AG10803 (cell line): Measurements from ENCODE around the gene CYP11A1.
A peak's percentile ranks its signal among the peaks of the same experiment; 100 is the strongest.

ENCODE experiments used
- DNase-seq: peaks from one replicate; pipeline ENCODE4 v3.0.0; 2010; ENCODE audit warnings: low read depth
- H3K4me3 ChIP-seq: 2 replicates; pipeline ENCODE4 v1.5.1; 2011; ENCODE audit warnings: mild to moderate bottlenecking, low read length, control low read depth
- CTCF ChIP-seq: conservative IDR thresholded peaks from 2 replicates; pipeline ENCODE4 v1.5.1; 2011; ENCODE audit warnings: mild to moderate bottlenecking, low read length, control low read depth, inconsistent platforms

Gene CYP11A1

GRCh38 chr15:74367296-74367854 is at the start of gene CYP11A1:
Gene CYP11A1 (minus strand): TSS chr15:74367646. CDS start chr15:74367585, 61 bp downstream.
- H3K4me3 ChIP-seq = no peak within 1 kb of the TSS
- TF ChIP-seq CTCF = no peak

GRCh38 chr15:74417225-74417624 is 49.8 kb upstream of the CYP11A1 start:
- no peak for TF ChIP-seq CTCF
- no peak overlapping the region for H3K4me3 ChIP-seq
- DNase-seq = peak; percentile 68

More at GRCh38 chr15:74367296-74367854, at the start of gene CYP11A1:
- no peak for DNase-seq

- TF ChIP-seq CTCF = no peak
- no peak for DNase-seq
- no peak overlapping the region for H3K4me3 ChIP-seq
Observed at GRCh38 chr15:74415966-74416916, 48.8 kb upstream of the CYP11A1 start.

- no peak for DNase-seq
- H3K4me3 ChIP-seq = no peak overlapping the region
- TF ChIP-seq CTCF = no peak
Observed at GRCh38 chr15:74414603-74415338, 47.3 kb upstream of the CYP11A1 start.

GRCh38 chr15:74414081-74414580 is 46.7 kb upstream of the CYP11A1 start:
- no peak for TF ChIP-seq CTCF
- no peak for DNase-seq
- H3K4me3 ChIP-seq = no peak overlapping the region

- TF ChIP-seq CTCF = no peak
- H3K4me3 ChIP-seq = no peak overlapping the region
- DNase-seq = no peak
Observed at GRCh38 chr15:74413350-74414080, 46.1 kb upstream of the CYP11A1 start.
